ENCODE results near the gene GSE1.

Gene GSE1

GRCh38 chr16:85719605-85720301 lies 106.6 kb downstream of the GSE1 start:
- no peak for DNase-seq (ENCODE audit: low read depth, low spot score)

- DNase-seq (ENCODE audit: low read depth, low spot score), result no peak
These were observed 107.1 kb downstream of the GSE1 start for GRCh38 chr16:85720302-85720637.

DNA sequence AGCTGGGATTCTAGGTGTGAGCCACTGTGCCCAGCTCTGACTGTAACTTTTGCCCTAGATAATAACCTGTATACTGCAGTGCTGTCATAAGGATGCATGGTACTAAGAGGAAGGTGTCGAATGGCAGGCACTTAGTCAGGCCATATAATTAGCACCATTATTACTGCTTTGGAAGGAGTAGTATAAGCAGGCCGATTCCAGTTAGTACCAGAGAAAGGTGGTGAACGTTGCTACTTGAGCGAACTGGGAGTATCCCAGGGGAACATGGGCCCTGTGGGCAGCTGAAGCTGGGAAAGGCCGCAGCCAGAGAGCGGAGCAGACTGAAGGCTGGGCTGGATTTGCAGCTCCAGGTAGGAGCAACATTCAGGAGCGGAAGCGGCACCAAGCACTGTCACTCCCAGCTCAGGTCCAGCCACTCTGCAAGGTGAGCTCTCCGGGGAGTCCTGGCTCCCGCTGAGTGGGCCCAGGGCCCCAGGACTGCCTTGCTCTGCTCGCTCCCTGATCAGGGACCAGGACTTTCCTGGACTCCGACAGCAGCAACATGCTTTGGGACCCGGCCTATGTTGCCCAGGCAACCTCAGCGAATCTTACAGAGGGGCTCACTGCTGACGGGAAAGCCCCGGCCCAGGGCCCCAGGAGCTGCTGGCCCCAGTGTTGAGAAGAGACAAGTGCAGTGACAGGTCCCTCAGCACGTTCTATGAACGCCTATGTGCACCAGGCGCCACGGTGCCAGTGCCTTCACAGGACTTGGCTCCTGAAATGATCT lies 109.2 kb downstream of the GSE1 start:
- DNase-seq (ENCODE audit: low read depth, low spot score), result no peak

GRCh38 chr16:85724126-85724879 lies 111.2 kb downstream of the GSE1 start:
- DNase-seq (ENCODE audit: low read depth, low spot score), result no peak

GRCh38 chr16:85724936-85725335 lies 111.8 kb downstream of the GSE1 start:
- DNase-seq (ENCODE audit: low read depth, low spot score), result no peak

Data from activated CD4-positive, CD25-positive, alpha-beta regulatory T cell treated with anti-CD3 and anti-CD28 coated beads, Interleukin-2, amount 50 U/mL, for 16 hours (primary cell).